ENCODE measurements around the gene RBMS1.

DNA sequence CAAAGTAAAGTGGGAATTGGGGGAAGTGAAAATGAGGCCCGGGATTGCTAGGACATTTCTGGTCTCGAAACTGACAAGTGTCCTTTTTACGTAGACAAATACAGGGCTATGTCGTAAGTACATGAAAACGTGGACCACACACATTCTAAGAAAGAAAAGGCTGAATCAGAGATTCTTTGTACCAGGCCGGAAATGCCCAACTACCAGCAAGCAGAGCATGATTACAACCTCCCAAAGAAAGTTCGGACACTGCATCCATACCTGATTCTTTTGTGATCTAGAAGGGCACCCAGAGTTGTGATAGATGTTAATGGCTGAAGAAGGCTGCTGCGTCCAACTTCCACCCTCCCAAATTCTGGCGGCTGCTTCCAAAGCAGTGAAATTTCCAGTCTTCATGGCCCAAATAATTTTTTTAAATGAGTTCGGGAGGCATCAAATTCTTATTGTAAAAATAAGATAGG lies 1.7 kb downstream of the RBMS1 start:
- TF ChIP-seq IRF2 (CRISPR knock-in tag; IDR thresholded peaks at IDR 0.05) = no peak
- no peak for TF ChIP-seq PRMT3 (CRISPR knock-in tag; IDR thresholded peaks at IDR 0.05; ENCODE audit: borderline replicate concordance, low read depth)
- no peak for TF ChIP-seq POLR2A (IDR thresholded peaks at IDR 0.05; ENCODE audit: insufficient read depth in 1 of 2, low read depth in 2 of 2, low read length in 2 of 2)
- TF ChIP-seq HMG20A (CRISPR knock-in tag; IDR thresholded peaks at IDR 0.05; ENCODE audit: borderline replicate concordance) = no peak
- TF ChIP-seq FOXP1 (IDR thresholded peaks at IDR 0.05) = no peak
- no peak; the same call in 1 of the 2 replicates for TF ChIP-seq FOXP1 (CRISPR knock-in tag; IDR thresholded peaks at IDR 0.05)
- no peak for TF ChIP-seq ZNF337 (CRISPR knock-in tag; IDR thresholded peaks at IDR 0.05; ENCODE audit: borderline replicate concordance, low read depth)
- TF ChIP-seq, protein P1, sequence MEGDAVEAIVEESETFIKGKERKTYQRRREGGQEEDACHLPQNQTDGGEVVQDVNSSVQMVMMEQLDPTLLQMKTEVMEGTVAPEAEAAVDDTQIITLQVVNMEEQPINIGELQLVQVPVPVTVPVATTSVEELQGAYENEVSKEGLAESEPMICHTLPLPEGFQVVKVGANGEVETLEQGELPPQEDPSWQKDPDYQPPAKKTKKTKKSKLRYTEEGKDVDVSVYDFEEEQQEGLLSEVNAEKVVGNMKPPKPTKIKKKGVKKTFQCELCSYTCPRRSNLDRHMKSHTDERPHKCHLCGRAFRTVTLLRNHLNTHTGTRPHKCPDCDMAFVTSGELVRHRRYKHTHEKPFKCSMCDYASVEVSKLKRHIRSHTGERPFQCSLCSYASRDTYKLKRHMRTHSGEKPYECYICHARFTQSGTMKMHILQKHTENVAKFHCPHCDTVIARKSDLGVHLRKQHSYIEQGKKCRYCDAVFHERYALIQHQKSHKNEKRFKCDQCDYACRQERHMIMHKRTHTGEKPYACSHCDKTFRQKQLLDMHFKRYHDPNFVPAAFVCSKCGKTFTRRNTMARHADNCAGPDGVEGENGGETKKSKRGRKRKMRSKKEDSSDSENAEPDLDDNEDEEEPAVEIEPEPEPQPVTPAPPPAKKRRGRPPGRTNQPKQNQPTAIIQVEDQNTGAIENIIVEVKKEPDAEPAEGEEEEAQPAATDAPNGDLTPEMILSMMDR (CRISPR knock-in tag; IDR thresholded peaks at IDR 0.05) = no peak
- TF ChIP-seq ZNF431 (CRISPR knock-in tag; IDR thresholded peaks at IDR 0.05; ENCODE audit: borderline replicate concordance, low read depth) = no peak
- no peak for TF ChIP-seq ZNF232 (CRISPR knock-in tag; IDR thresholded peaks at IDR 0.05; ENCODE audit: borderline replicate concordance)
- TF ChIP-seq MBNL3 (CRISPR knock-in tag; conservative IDR thresholded peaks at IDR 0.05) = no peak
- TF ChIP-seq RAD21 (CRISPR knock-in tag; IDR thresholded peaks at IDR 0.05) = no peak
- TF ChIP-seq NFE2L1 (CRISPR knock-in tag; IDR thresholded peaks at IDR 0.05; ENCODE audit: borderline replicate concordance) = no peak
- TF ChIP-seq YY1 (IDR thresholded peaks at IDR 0.05; ENCODE audit: insufficient read depth, insufficient replicate concordance, low read depth, low read length) = peak; percentile 26
- no peak for TF ChIP-seq ZNF552 (CRISPR knock-in tag; IDR thresholded peaks at IDR 0.05; ENCODE audit: borderline replicate concordance)

All from HepG2 (cell line).